NCI-H1105 treated with DMSO at 0.1 percent for 48 hours (cell line): ENCODE measurements around the gene SETD4.

Experiments used
- DNase-seq: peaks from one replicate; lab custom pipeline; 2025; lab: John Stamatoyannopoulos, UW

SETD4 gene

DNA sequence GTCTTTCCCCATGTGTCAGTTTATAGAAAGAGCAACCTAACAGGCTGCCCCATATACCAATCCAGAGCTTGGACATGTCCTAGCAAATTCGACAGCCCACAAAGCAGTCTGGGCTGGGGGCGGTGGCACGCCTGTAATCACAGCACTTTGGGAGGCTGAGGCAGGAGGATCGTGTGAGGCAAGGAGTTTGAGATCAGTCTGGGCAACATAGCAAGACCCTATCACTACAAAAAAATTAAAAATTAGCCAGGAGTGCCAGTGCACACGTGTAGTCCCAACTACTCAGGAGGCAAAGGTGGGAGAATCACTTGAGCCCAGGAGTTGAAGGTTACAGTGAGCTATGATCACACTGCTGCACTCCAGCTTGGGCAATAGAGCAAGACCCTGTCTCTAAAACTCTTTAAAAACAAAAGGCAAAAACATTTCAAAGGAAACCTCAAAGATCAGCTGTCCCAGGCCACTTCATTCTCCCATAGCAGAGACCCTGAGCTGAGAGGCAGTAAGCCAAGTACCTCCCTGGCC lies 54.4 kb downstream of the SETD4 start:
- no peak for DNase-seq

DNA sequence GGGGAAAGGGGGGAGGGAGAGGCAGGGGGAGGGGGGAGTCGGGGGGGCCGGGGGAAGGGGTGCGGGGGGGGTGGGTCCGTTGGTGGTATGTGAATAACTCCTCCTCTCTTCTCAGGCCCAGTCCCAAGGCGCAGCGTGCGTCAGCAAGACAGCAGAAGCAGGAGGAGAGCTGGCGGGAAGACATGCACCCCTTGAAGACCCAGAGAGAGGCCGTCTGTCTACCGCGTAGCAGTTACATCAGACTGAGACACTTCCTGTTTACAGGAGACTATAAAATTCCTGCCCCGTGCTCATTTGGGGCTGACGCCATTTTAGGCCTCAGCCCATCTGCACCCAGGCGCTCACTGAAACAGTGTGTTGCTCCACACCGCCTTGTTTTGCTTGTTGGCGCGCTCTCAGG lies 55.3 kb downstream of the SETD4 start:
- no peak for DNase-seq

DNA sequence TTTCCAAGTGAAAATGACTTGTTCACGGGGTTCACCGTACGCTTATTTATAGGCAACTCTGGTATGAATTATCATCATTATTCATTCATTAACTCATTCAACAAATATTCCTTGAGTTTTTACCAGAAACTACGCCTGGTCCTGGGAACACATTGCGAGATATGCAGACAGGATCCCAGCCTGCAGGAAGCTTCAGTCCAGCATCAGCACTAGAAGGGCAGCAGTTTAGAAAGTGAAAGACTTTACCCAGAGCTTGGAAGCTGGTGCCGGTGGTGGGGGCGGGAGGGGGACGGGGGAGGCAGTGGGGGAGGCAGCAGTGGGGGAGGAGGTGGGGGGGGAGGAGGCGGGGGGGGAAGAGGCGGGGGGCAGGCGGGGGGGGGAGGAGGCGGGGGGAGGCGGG lies 55.9 kb downstream of the SETD4 start:
- DNase-seq: no peak

DNA sequence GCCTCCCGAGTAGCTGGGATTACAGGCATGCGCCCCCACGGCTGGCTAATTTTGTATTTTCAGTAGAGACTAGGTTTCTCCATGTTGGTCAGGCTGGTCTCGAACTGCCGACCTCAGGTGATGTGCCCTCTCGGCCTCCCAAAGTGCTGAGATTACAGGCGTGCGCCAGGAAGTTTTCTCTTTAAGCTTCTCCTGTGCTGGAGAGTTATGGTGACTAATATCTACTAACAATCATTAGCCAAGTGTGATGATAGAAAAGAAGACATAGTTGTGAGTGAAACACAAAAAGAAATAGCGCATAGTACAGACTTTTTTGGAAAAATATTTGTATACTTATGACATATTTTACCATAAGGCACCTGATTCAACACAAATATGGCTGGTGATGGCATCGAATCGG lies 56.5 kb downstream of the SETD4 start:
- no peak for DNase-seq

DNA sequence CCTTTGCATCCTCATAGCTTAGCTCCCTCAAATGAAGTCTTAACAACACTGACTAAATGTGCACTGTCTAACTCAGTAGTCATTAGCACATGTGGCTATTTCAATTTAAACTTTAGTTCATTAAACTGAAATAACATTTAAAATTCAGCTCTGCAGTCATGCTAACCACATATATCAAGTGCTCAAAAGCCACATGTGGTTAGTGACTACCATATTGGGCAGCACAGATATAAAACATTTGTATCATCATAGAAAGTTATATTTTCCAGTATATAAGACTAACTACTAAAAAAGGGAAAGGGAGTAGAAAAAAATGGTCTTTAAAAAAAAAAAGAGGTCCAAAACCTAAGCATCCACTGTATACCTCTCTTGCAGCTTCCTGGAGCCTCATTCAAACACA lies 64.1 kb downstream of the SETD4 start:
- no peak for DNase-seq

DNA sequence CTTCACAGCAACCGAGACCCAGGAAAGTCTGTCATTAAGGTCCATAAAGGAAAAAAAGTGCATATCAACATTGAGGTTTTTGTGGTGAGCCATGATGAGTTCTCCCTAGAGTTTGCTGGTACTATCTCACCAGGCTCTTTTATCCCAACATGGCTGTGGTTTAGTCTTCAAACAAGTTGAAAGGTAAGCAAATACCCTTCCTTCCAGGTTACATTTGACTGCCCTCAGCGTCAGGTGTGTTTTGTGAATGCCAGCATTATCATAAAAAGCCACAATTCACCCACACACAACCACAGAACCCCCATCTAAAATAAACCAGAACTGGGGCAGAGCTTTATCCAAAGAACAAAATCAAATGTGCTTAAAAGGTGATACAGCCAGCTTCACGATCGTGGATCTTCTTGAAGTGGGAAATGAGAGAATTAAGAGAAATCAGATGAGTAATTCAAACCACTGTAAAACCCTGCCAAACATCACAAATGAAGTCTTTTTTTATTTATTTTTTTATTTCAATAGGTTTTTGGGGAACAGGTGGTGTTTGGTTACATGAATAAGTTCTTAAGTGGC lies 64.7 kb downstream of the SETD4 start:
- DNase-seq: no peak

DNA sequence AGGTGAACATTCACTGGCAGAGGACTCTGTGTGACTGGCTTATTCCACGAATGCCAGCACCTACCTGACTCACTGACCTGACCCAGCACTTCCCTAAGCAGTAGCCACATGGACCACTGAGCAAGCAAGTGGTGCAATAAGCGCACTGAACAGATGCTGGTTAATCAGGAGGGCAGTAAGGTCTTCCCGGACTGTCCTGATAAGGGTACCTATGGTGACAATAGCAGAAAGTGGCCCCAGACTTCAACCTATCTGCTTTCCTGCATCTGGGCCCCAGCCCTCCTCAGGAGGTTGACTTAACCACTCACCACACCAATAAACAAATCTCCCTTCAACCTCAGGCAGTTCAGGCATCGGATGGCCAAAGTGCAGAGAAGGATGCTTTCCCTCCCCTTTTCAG lies 65.7 kb downstream of the SETD4 start:
- no peak for DNase-seq

DNA sequence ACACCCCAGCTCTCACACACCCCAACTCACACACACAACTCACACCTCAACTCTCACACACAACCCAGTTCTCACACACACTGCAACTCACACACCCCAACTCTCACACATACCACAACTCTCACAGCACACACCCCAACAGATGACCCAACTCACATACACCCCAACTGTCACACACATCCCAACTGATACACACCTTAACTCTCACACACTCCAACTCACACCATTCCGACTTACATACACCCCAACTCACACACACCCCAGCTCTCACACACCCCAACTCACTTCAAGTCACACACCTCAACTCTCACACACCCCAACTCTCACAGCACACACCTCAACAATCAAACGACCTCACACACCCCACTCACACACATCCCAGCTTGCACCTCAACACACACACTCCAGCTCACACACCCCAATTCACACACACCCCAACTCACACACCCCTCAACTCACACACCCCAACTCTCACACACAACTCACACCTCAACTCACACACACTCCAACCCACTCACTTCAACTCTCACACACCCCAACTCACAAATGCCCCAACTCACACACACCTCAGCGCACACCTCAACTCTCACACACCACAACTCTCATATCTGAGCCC lies 66.3 kb downstream of the SETD4 start:
- no peak for DNase-seq

DNA sequence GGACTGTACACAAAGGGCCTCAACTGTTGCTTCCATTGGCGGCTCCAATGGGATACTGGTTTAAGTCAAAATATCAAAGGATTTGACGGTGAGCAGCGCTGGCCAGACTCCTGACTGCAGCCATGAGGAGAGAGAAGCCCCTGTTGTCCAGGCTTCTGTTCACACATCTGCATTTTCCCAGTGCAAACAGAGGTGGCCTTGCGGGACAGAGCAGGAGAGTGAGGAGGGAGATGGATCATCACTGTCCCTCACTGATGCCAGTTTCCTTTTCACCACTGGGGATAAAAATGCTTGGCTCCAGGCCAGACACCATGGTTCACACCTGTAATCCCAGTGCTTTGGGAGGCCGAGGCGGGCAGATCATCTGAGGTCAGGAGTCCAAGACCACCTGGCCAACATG lies 69.2 kb downstream of the SETD4 start:
- no peak for DNase-seq

DNA sequence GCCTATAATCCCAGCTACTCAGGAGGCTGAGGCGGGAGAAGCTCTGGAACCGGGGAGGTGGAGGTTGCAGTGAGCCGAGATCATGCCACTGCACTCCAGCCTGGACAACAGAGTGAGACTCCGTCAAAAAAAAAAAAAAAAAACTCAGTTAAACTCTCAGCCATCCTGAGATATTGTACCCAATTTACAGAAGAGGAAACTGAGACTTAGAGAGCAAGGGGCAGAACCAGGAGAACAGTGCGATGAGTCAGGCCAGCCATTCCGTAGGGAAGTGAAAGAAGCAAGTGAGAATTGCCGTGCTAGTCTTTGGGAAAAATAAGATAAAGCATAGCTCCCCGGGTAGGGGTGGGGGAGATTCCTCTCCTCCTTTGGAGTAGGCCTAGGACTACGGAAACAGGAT lies 69.7 kb downstream of the SETD4 start:
- no peak for DNase-seq

DNA sequence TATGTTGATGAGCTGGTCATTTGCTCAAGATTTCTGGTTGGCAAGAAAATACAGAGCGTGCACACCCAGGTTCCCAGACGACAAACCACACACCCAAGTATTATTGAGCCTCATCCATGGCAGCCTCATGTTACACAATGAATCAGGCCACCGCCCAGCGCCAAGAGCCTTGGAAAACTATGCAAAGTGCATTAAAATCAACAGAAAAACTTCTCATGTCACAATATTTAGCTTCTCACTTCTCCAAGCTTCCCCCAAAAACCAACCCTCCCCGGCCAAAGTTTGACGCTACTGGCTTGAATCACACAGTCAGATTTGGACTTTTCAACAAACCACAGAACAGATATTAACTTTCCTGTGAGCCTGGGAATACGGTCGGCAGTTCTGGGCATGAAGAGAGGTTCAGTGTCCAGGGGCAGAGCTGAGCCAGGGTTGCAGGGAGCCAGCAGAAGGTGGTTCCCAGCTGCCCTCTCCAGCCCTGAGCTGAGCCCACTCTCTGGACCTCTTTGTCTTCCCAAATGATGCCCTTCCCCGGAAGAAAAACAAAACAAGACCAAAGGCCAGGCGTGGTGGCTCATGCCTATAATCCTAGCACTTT lies 71.1 kb downstream of the SETD4 start:
- no peak for DNase-seq

DNA sequence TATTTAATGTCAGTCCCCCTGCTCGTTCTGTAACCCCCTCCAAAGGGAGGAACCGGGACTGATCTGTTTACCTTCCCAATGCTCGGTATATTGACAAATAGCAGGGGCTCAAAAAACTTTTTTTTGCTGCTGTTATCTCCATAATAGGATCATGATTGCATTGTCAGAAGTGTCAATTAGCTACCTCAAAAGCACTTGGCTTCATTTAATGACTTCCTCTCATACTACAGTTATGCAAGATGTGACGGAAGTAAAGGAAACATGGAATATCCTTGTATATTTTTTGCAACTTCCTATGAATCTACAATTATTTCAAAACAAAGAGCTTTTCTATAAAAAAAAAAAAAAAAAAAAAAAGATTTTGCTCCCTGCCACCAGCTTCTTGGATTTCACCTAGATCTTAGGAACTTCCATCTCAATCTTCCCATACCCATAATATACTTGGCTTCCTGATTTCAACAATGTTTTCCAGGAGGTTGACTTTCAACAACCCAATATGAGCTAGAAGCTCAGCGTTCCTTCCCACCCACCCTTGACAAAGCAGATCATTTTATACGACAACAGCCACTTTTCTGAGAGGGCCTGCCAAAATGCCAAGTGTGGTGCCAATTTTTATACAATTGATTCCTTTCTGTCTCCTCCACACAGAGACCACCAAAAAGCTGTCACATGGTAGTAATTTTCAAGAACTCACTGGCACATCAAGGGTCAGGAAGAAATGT lies 71.7 kb downstream of the SETD4 start:
- DNase-seq: peak; percentile 18

DNA sequence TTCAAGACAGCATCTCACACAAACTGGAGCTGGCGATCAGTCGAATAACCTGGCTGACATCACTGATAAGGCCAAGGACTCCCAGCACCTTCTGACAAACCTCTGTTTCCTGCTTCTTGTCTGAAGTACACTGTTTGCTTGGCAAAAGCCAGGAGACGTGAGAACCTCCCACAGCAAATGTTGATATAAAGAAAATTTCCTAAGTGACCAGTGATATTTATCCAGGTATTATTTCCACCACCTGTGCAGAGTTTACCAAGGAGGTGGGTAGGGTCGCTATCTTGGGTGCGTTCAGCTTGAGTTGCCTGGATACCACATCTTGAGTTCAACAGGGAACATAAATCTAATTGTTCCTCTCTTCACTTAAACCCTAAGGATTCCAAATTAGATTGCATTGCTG lies 72.9 kb downstream of the SETD4 start:
- DNase-seq: no peak

DNA sequence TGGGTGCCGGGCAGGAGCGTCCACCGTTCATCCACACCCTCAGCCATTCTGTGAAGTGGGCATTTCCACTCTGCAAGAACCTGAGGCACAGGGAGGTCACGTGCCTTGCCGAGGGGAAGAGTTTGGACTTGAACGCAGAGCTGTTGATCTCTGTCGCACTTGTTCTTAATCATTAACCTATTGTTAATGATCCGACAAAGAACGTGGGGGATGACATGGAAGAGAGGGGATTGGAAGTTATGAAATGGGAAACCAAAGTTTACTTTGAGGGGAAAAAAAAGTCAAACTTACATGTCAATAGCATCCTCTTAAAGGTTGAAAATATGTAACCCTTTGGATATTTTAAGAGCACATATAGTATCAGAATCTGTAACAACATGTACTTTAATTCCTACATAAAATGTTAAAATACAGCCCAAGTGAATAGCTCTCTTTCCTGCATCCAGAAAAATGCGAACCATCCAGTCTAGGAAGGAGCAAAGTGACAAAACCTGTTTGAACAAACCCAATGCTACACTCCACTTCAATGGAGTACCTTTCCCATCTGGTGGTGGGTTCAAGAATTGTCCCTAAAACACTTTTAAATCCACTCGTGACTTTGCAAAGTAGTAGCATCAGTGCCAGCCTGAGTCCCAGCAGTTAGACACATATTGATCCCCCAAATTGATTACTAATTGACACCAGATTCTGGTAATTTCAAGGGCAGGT lies 75.5 kb downstream of the SETD4 start:
- DNase-seq: no peak
